Hippocampal formation (tissue), 2 donors: ENCODE data around the gene CFAP46.
"Not testable (repeated sequence)": the region's sequence is repeated elsewhere in the genome, so short reads cannot be mapped to it uniquely, and the experiment has no call there.

ENCODE experiments used
- DNase-seq, 2 donors: peaks; one replicate each; lab custom pipeline; 2025; lab: John Stamatoyannopoulos, UW

Gene CFAP46

GRCh38 chr10:132962623-132963429 lies 20.5 kb upstream of the CFAP46 start:
- DNase-seq, result no peak

GRCh38 chr10:132961787-132962622 lies 19.6 kb upstream of the CFAP46 start:
- peak in 1 of 2 donors; percentile 36 for DNase-seq

- no peak for DNase-seq
Observed at GRCh38 chr10:132961420-132961786, 19.0 kb upstream of the CFAP46 start.

- no peak for DNase-seq
Observed at GRCh38 chr10:132960631-132961419, 18.5 kb upstream of the CFAP46 start.

GRCh38 chr10:132960071-132960472 lies 17.7 kb upstream of the CFAP46 start:
- no peak for DNase-seq

DNA sequence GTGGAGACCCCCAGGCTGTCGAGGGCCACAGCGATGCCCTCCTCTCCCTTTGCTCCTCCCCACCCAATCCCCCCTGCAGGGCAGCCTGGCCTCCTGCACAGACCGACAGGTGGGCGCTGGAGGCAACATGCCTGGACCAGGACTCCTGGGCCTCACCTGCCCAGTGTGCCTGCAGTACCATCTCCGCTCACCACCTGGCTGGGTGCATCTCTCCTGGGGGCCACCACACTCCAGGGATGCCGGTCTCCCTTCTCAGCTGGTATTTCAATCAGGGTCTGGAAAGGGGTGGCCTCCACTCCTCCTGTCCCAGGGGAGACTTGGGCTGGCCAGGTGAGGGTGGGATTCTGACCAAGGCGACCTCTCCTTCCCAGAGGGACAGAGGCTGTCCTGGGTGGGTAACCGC lies 17.2 kb upstream of the CFAP46 start:
- no peak for DNase-seq

- DNase-seq, result no peak
Observed at GRCh38 chr10:132958883-132959558, 16.7 kb upstream of the CFAP46 start.

GRCh38 chr10:132957981-132958882 lies 15.9 kb upstream of the CFAP46 start:
- DNase-seq, result no peak

- no peak for DNase-seq
Observed at GRCh38 chr10:132957131-132957530, 14.8 kb upstream of the CFAP46 start.

GRCh38 chr10:132956259-132956658 lies 13.9 kb upstream of the CFAP46 start:
- DNase-seq, result not testable (repeated sequence)

DNA sequence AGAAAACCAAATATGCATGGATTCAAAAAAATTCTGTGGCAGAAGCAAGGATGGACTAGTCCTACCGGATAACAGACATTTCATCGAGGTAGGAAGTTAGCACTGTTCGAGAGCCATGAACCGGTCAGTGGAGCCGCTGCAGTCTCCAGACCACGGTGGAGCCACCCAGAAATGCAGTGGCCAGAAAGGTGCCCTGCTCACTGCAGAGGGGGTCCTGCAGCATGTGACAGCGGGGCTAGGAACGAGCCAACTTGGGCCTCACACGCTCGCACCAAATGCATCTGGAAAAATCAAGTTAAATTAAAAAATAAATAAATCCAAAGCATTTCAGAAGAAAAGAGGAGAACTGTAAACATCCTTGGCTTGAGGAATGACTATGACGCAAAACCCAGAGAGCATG lies 13.1 kb upstream of the CFAP46 start:
- DNase-seq, result no peak

DNA sequence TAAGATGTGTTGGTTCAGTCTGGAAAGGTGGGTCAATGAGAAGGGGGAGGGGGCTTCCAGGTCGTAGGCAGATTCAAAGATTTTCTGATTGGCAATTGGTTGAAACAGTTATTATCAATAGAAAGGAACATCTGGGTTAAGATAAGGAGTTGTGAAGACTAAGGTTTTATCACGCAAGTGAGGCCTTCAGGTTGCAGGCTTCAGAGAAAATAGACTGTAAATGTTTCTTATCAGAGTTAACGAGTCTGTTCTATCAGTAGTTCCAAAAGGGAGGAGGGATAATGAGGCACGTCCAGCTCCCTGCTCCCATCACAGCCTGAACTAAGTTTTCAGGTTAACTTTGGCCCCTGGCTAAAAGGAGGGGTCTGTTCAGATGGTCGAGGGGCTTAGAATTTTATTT lies 11.1 kb upstream of the CFAP46 start:
- no peak for DNase-seq

DNA sequence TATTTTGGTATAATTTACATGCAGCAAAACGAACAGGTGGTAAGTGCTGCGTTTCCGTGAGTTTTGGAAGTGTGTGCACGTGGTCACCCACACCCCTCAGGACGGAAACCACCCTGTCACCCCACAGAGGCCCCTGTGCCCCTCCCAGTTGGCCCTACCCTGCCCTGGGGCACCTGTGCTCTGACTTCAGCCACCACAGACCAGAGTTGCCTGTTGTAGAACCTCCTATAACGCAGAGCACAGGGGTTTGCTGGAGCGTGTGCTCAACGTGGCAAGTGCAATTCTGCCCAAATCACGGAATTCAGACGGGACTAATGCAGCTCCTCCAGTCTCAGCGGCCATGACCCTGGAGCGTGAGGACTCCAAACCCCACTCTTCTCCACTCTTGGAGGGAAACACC lies 9.6 kb upstream of the CFAP46 start:
- DNase-seq, result no peak

- DNase-seq, result no peak
Observed at GRCh38 chr10:132948351-132948750, 6.0 kb upstream of the CFAP46 start.

- no peak for DNase-seq
Observed at GRCh38 chr10:132947843-132948242, 5.5 kb upstream of the CFAP46 start.

- DNase-seq, result no peak
Observed at GRCh38 chr10:132946806-132947546, 4.6 kb upstream of the CFAP46 start.

- no peak for DNase-seq
Observed at GRCh38 chr10:132946311-132946710, 3.9 kb upstream of the CFAP46 start.

DNA sequence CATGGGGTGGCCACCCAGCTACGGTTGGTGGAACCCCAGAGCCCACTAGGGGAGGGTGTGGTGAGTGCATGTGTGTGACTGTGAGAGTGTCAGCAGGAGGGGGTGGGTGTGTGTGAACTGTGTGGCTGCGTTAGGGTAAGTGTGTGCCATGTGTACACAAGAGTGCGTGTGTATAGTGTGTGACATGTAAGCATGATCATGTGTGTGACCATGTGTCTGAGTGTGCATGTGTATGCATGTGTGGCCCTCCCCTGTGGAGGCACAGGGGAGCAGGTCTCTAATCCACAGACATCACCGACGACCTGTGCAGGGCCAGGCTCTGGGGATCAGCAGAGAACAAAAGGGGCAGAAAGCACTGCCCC lies 3.5 kb upstream of the CFAP46 start:
- DNase-seq, result no peak

- DNase-seq, result no peak
Observed at GRCh38 chr10:132945125-132945893, 2.9 kb upstream of the CFAP46 start.
